Fibroblast of lung (primary cell): ENCODE results near the gene SREBF1. TPM values are rescaled to one million over a fixed set of nuclear protein-coding genes. Genes with fewer than 3 reads are reported as not detected.

Experiments used
- DNase-seq, 2 donors: peaks; one replicate each; pipeline versions ENCODE4 v3.0.0 to v3.0.0-alpha.2; 2010; ENCODE audit warnings: low read depth in 2 of 2
- H2AFZ ChIP-seq: 2 replicates; pipeline ENCODE4 v1.5.1; 2012; ENCODE audit warnings: low read length, control low read depth, inconsistent platforms
- H3K27ac ChIP-seq: 2 replicates; pipeline ENCODE4 v1.5.1; 2011; ENCODE audit warnings: low read length, control low read depth; ENCODE audit not compliant: insufficient read depth
- H3K27me3 ChIP-seq: 2 replicates; pipeline ENCODE4 v1.5.1; 2011; ENCODE audit warnings: mild to moderate bottlenecking, low read length; ENCODE audit not compliant: control insufficient read depth, insufficient read depth
- H3K36me3 ChIP-seq: 2 replicates; pipeline ENCODE4 v1.5.1; 2011; ENCODE audit warnings: low read length; ENCODE audit not compliant: control insufficient read depth, insufficient read depth
- H3K4me1 ChIP-seq: 2 replicates; pipeline ENCODE4 v1.5.1; 2011; ENCODE audit warnings: low read length; ENCODE audit not compliant: control insufficient read depth, insufficient read depth; ENCODE audit errors: extremely low read depth
- H3K4me2 ChIP-seq: 2 replicates; pipeline ENCODE4 v1.5.1; 2011; ENCODE audit warnings: low read length, control low read depth; ENCODE audit not compliant: insufficient read depth; ENCODE audit errors: extremely low read depth
- H3K4me3 ChIP-seq, 4 experiments: fragments of 200-600 bp in 1 of 4; sonication (generic) in 1 of 4; replicated peaks in 1 of 4; 2 replicates each; pipeline ENCODE4 v1.5.1; 2011 to 2016; ENCODE audit warnings: low read length in 4 of 4, low read depth in 3 of 4, mild to moderate bottlenecking in 3 of 4, control low read depth in 2 of 4, inconsistent platforms in 1 of 4, mixed read lengths in 1 of 4; ENCODE audit not compliant: insufficient read depth in 1 of 4; ENCODE audit errors: control extremely low read depth in 1 of 4
- H3K79me2 ChIP-seq: 2 replicates; pipeline ENCODE4 v1.5.1; 2012; ENCODE audit warnings: mild to moderate bottlenecking, low read length, inconsistent platforms; ENCODE audit not compliant: control insufficient read depth, insufficient read depth
- H3K9ac ChIP-seq: 2 replicates; pipeline ENCODE4 v1.5.1; 2011; ENCODE audit warnings: mild to moderate bottlenecking, low read length, control low read depth; ENCODE audit not compliant: insufficient read depth
- H3K9me3 ChIP-seq: 2 replicates; pipeline ENCODE4 v1.5.1; 2012; ENCODE audit warnings: low read depth, low read length; ENCODE audit not compliant: control insufficient read depth, insufficient read depth
- H4K20me1 ChIP-seq: 2 replicates; pipeline ENCODE4 v1.5.1; 2011; ENCODE audit warnings: low read length; ENCODE audit not compliant: control insufficient read depth, insufficient read depth; ENCODE audit errors: extremely low read depth
- EZH2 ChIP-seq: IDR thresholded peaks from 2 replicates; pipeline ENCODE4 v1.5.1; 2012; ENCODE audit warnings: low read length, control low read depth, mild to moderate bottlenecking; ENCODE audit errors: missing control alignments
- polyA plus RNA-seq, 2 donors: library from polyadenylated mRNA; depleted of rRNA in 1 of 2; stranded (reverse) in 1 of 2; unstranded in 1 of 2; fragments of >200 nt; gene quantifications; 2 replicates each; pipeline ENCODE4 v1.2.1, GENCODE V29; 2011 to 2012; ENCODE audit warnings: missing spikeins in 1 of 2
- total RNA-seq: library from RNA; depleted of rRNA; stranded (reverse); fragments of >200 nt; gene quantifications from 2 replicates; pipeline ENCODE4 v1.2.1, GENCODE V29; 2014
- TF ChIP-seq, protein P1 (sequence below), 2 donors: IDR thresholded peaks in 1 of 2; conservative IDR thresholded peaks in 1 of 2; 1 replicate in 1 of 2; 2 replicates in 1 of 2; pipeline ENCODE4 v1.5.1; 2011 to 2012; ENCODE audit warnings: low read length in 2 of 2, control low read depth in 1 of 2, inconsistent platforms in 1 of 2, low read depth in 1 of 2, mild to moderate bottlenecking in 1 of 2

The SREBF1 gene
- total and polyA plus RNA-seq, 2 donors (not counting 1 experiment from before 2014, with no cell fraction given), result 29.7 to 77.6 TPM

- TF ChIP-seq, protein P1, sequence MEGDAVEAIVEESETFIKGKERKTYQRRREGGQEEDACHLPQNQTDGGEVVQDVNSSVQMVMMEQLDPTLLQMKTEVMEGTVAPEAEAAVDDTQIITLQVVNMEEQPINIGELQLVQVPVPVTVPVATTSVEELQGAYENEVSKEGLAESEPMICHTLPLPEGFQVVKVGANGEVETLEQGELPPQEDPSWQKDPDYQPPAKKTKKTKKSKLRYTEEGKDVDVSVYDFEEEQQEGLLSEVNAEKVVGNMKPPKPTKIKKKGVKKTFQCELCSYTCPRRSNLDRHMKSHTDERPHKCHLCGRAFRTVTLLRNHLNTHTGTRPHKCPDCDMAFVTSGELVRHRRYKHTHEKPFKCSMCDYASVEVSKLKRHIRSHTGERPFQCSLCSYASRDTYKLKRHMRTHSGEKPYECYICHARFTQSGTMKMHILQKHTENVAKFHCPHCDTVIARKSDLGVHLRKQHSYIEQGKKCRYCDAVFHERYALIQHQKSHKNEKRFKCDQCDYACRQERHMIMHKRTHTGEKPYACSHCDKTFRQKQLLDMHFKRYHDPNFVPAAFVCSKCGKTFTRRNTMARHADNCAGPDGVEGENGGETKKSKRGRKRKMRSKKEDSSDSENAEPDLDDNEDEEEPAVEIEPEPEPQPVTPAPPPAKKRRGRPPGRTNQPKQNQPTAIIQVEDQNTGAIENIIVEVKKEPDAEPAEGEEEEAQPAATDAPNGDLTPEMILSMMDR (conservative IDR thresholded peaks at IDR 0.05 in 1 of 2, IDR thresholded peaks at IDR 0.05 in 1 of 2; ENCODE audit: low read depth in 1 of 2, low read length in 2 of 2), result no peak
- no peak for TF ChIP-seq EZH2
- H3K9ac ChIP-seq, result no peak overlapping the region
- H3K4me1 ChIP-seq, result peaks cover 2% of the 10 kb centered on the region
- H3K9me3 ChIP-seq, result no peaks in the 10 kb centered on the region
- H2AFZ ChIP-seq, result no peak overlapping the region
- H3K27me3 ChIP-seq, result no peaks in the 10 kb centered on the region
- no peak overlapping the region for H3K4me2 ChIP-seq
- DNase-seq, result no peak
- peaks cover 2% of the 10 kb centered on the region for H4K20me1 ChIP-seq
- H3K79me2 ChIP-seq, result peaks cover 6% of the 10 kb centered on the region
- no peak overlapping the region for H3K27ac ChIP-seq
- peaks cover 2% of the 10 kb centered on the region for H3K36me3 ChIP-seq
- no peak overlapping the region for H3K4me3 ChIP-seq
Observed at GRCh38 chr17:17767887-17768418, 68.8 kb downstream of the SREBF1 start.

GRCh38 chr17:17767154-17767869, 69.5 kb downstream of the SREBF1 start:
- TF ChIP-seq, protein P1 (conservative IDR thresholded peaks at IDR 0.05 in 1 of 2, IDR thresholded peaks at IDR 0.05 in 1 of 2; ENCODE audit: low read depth in 1 of 2, low read length in 2 of 2), result no peak
- no peak for TF ChIP-seq EZH2
- no peak overlapping the region for H3K9ac ChIP-seq
- H3K4me1 ChIP-seq, result peaks cover 2% of the 10 kb centered on the region
- H3K79me2 ChIP-seq, result peaks cover 6% of the 10 kb centered on the region
- H3K9me3 ChIP-seq, result no peaks in the 10 kb centered on the region
- no peak overlapping the region for H2AFZ ChIP-seq
- H3K27ac ChIP-seq, result no peak overlapping the region
- H4K20me1 ChIP-seq, result no peaks in the 10 kb centered on the region
- no peak overlapping the region for H3K4me2 ChIP-seq
- H3K27me3 ChIP-seq, result no peaks in the 10 kb centered on the region
- peaks cover 2% of the 10 kb centered on the region for H3K36me3 ChIP-seq
- H3K4me3 ChIP-seq, result no peak overlapping the region
- DNase-seq, result peak in 1 of 2 donors; percentile 72

DNA sequence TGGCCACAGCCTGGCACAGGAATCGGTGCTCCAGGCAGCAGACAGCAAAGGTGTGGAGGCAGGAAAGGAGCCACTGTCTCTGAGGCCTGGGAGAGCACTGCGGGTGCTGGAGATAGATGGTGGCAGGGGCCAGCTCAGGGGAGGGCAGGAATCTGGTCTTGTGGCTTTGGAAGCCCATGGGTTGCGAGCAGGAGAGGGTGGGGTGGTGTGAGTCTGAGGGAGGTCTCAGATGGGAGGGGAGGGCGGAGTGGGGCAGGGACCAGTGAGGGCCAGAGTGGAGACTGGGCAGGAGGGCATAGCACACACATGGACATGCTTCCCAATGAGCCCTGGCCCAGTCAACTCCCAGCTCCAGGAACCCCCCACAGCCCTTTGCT, 70.1 kb downstream of the SREBF1 start:
- Histone ChIP-seq H3K27ac (no peak overlapping the region), H3K27me3 (no peaks in the 10 kb centered on the region), H3K4me1 (peaks cover 2% of the 10 kb centered on the region), H3K79me2 (peaks cover 6% of the 10 kb centered on the region), H2AFZ (no peak overlapping the region), H3K36me3 (peaks cover 2% of the 10 kb centered on the region), H3K9me3 (no peaks in the 10 kb centered on the region), H3K9ac (no peak overlapping the region), H3K4me2 (no peak overlapping the region), H3K4me3 (no peak overlapping the region), H4K20me1 (no peaks in the 10 kb centered on the region)
- no peak for TF ChIP-seq EZH2
- TF ChIP-seq, protein P1 (conservative IDR thresholded peaks at IDR 0.05 in 1 of 2, IDR thresholded peaks at IDR 0.05 in 1 of 2; ENCODE audit: low read depth in 1 of 2, low read length in 2 of 2), result no peak
- DNase-seq, result no peak
